ENCODE measurements around the gene MINDY4B. TPM values are rescaled to one million over a fixed set of nuclear protein-coding genes. Genes with fewer than 3 reads are reported as not detected.

MINDY4B gene
- not detected in 2 replicates for total RNA-seq

DNA sequence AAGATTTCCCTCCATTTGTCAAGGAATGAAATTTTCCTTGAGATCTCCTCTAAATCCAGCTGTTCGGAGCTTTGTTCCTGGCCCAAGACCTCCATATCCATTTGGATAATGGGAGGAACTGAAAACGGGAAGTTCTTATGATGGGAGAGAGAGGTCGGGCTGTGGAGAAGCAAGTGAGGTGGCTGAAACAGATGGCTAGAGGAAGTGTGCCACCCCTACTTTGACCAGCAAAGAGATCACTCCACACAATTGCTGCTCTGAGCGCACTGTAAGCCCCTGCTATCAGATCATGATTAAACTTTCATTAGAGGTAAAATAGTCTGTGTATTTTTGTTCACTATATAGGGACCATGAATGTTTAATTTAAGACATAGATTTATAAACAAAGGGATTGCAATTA is at the start of gene MINDY4B:
Gene MINDY4B, minus strand, starts transcription at position 101 of the 400 bp plus-strand sequence. Its CDS starts 0 bp downstream, at position 101.
- TF ChIP-seq, protein P1, sequence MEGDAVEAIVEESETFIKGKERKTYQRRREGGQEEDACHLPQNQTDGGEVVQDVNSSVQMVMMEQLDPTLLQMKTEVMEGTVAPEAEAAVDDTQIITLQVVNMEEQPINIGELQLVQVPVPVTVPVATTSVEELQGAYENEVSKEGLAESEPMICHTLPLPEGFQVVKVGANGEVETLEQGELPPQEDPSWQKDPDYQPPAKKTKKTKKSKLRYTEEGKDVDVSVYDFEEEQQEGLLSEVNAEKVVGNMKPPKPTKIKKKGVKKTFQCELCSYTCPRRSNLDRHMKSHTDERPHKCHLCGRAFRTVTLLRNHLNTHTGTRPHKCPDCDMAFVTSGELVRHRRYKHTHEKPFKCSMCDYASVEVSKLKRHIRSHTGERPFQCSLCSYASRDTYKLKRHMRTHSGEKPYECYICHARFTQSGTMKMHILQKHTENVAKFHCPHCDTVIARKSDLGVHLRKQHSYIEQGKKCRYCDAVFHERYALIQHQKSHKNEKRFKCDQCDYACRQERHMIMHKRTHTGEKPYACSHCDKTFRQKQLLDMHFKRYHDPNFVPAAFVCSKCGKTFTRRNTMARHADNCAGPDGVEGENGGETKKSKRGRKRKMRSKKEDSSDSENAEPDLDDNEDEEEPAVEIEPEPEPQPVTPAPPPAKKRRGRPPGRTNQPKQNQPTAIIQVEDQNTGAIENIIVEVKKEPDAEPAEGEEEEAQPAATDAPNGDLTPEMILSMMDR (IDR thresholded peaks at IDR 0.05; ENCODE audit: insufficient read depth, low read length, poor library complexity, severe bottlenecking) = no peak
- no peak for DNase-seq (ENCODE audit: low read depth)
- peaks cover 9% of the 10 kb centered on the region for H3K27me3 ChIP-seq (ENCODE audit: control insufficient read depth, insufficient read depth, low read length)
- H3K4me3 ChIP-seq (ENCODE audit: low read depth, low read length) = no peak within 1 kb of the TSS
- H3K36me3 ChIP-seq (ENCODE audit: control insufficient read depth, insufficient read depth, low read length) = no peaks in the 10 kb centered on the region

DNA sequence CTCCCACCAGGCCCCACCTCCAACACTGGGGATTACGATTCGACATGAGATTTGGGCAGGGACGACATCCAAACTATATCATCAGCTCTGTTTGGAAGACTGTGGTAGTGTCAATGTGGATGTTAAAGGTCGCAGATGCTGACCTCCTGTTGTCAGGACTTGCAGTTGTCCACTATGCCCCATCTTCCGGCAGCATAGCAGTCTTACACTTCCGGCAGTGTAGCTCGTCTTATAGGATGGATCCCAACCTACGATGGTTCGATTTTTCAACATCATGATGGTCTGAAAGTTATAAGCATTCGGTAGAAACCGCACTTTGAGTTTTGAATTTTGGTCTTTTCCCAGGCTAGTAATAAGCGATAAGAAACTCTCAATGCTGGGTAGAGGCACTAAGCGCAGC is 46.7 kb upstream of the MINDY4B start:
- Histone ChIP-seq H3K4me3 (ENCODE audit: low read depth, low read length) (no peak overlapping the region), H3K27me3 (ENCODE audit: control insufficient read depth, insufficient read depth, low read length) (no peaks in the 10 kb centered on the region), H3K36me3 (ENCODE audit: control insufficient read depth, insufficient read depth, low read length) (no peaks in the 10 kb centered on the region)
- DNase-seq (ENCODE audit: low read depth) = no peak
- TF ChIP-seq, protein P1 (IDR thresholded peaks at IDR 0.05; ENCODE audit: insufficient read depth, low read length, poor library complexity, severe bottlenecking) = no peak

DNA sequence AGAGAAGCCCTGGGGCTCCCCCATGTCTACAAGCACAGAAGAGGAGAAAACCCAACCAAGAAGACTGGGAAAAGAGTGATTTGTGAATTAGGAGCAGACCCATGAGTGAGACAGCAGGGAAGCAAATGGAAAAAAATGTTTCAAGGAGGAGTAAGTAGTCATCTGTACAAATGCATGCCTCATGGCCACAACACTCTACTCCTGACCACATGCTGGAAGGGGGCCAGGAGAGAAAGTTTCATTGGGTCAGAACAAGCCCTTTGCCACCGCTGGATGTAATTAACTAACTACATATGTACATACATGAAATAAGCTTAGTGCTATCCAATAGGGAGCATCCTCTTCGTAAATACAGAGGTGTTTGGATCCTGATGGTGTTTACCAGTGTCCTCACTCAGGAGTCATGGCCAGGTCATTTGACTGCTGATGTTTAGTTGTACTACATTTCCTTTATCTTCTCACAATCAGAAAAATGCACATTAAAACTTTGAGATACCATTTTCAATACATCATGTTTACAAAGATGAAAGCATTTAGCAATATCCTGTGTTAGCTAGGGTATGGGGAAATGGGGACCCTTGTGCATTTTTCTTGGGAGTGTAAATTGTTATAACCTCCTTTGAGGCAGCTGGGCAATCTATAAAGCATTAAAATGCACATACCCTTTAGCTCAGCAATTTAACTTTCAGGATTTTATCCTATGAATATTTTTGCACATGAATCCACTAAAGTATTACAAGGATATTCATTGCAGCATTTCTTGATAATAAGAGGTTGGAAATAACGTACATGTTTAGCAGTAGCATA is 40.2 kb upstream of the MINDY4B start:
- H3K4me3 ChIP-seq (ENCODE audit: low read depth, low read length) = no peak overlapping the region
- peak; percentile 34 for DNase-seq (ENCODE audit: low read depth)
- TF ChIP-seq, protein P1 (IDR thresholded peaks at IDR 0.05; ENCODE audit: insufficient read depth, low read length, poor library complexity, severe bottlenecking) = no peak

DNA sequence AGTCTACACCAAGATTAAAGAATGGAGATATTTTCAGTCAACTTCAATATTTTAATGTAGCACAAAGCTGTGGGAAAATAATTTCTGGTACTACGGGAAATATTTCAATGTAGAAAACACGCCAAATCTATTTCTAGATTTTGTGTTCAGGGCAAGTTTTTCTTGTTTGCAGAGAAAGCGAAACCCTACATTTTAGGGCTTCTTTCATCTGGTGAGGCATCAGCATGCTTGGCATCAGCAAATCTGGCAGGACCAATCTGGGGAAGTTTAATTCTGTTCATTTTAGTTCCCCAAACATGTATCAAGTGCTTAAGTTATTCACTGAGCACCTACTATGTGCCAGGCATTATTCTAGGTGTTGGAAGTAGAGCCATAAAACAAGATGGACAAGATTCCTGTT is 37.0 kb upstream of the MINDY4B start:
- DNase-seq (ENCODE audit: low read depth) = no peak
- peaks cover 8% of the 10 kb centered on the region for H3K27me3 ChIP-seq (ENCODE audit: control insufficient read depth, insufficient read depth, low read length)
- TF ChIP-seq, protein P1 (IDR thresholded peaks at IDR 0.05; ENCODE audit: insufficient read depth, low read length, poor library complexity, severe bottlenecking) = no peak
- H3K4me3 ChIP-seq (ENCODE audit: low read depth, low read length) = no peak overlapping the region
- H3K36me3 ChIP-seq (ENCODE audit: control insufficient read depth, insufficient read depth, low read length) = no peaks in the 10 kb centered on the region

More for the DNA sequence above, 40.2 kb upstream of the MINDY4B start:
- Histone ChIP-seq H3K27me3 (ENCODE audit: control insufficient read depth, insufficient read depth, low read length) (no peaks in the 10 kb centered on the region), H3K36me3 (ENCODE audit: control insufficient read depth, insufficient read depth, low read length) (no peaks in the 10 kb centered on the region)

DNA sequence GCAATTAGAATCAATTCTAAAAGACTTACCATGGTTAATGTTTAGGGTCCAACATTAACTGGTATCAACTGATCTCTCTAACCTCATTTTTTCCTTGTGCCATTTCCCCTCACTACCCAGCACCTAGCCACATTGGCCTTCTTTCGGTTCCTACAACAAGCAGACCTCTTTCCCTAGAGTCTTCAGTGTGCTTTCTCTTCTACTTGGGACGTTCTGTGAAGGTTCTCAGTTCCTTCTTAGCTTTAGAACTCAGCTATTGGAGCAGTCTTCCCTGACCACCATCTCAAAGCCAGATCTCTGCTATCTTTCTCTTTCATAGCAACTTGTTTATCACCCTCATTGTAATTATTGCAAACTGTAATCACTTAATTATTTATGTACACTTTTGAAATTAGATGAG is 31.5 kb upstream of the MINDY4B start:
- Histone ChIP-seq H3K27me3 (ENCODE audit: control insufficient read depth, insufficient read depth, low read length) (peaks cover 10% of the 10 kb centered on the region), H3K36me3 (ENCODE audit: control insufficient read depth, insufficient read depth, low read length) (no peaks in the 10 kb centered on the region), H3K4me3 (ENCODE audit: low read depth, low read length) (no peak overlapping the region)
- DNase-seq (ENCODE audit: low read depth) = no peak
- TF ChIP-seq, protein P1 (IDR thresholded peaks at IDR 0.05; ENCODE audit: insufficient read depth, low read length, poor library complexity, severe bottlenecking) = no peak

All from kidney epithelial cell (primary cell).